Measurements from ENCODE around the gene SH2D4B. TPM values are rescaled to one million over a fixed set of nuclear protein-coding genes. Genes with fewer than 3 reads are reported as not detected.

Gene SH2D4B
- total RNA-seq, 1 donor from 2014 or later, result not detected

- no peak for ATAC-seq (ENCODE audit: poor library complexity)
- intact Hi-C loops (cut with DNase I), result no loop called here
Measured at GRCh38 chr10:80600256-80600655, 62.6 kb downstream of the SH2D4B start.

GRCh38 chr10:80602881-80603280, 65.2 kb downstream of the SH2D4B start:
- DNase-seq, result no peak
- no peak for ATAC-seq (ENCODE audit: poor library complexity)
- intact Hi-C loops (cut with DNase I), result no loop called here

More at GRCh38 chr10:80600256-80600655, 62.6 kb downstream of the SH2D4B start:
- no peak for DNase-seq

GRCh38 chr10:80603516-80603915, 65.8 kb downstream of the SH2D4B start:
- DNase-seq, result no peak
- intact Hi-C loops (cut with DNase I), result no loop called here

GRCh38 chr10:80608706-80609105, 71.0 kb downstream of the SH2D4B start:
- DNase-seq, result no peak
- no peak for ATAC-seq (ENCODE audit: poor library complexity)
- intact Hi-C loops (cut with DNase I), result no loop called here

More at GRCh38 chr10:80603516-80603915, 65.8 kb downstream of the SH2D4B start:
- ATAC-seq (ENCODE audit: poor library complexity), result no peak

GRCh38 chr10:80609331-80609730, 71.6 kb downstream of the SH2D4B start:
- DNase-seq, result no peak
- intact Hi-C loops (cut with DNase I), result no loop called here
- ATAC-seq (ENCODE audit: poor library complexity), result no peak

GRCh38 chr10:80611481-80612185, 73.9 kb downstream of the SH2D4B start:
- DNase-seq (no peak), ATAC-seq (ENCODE audit: poor library complexity) (no peak)
- intact Hi-C loops (cut with DNase I), result no loop called here

GRCh38 chr10:80612261-80612660, 74.6 kb downstream of the SH2D4B start:
- ATAC-seq (ENCODE audit: poor library complexity) (peak; percentile 71), DNase-seq (no peak)
- intact Hi-C loops (cut with DNase I), result no loop called here

- intact Hi-C loops (cut with DNase I), result no loop called here
- DNase-seq, result no peak
- no peak for ATAC-seq (ENCODE audit: poor library complexity)
Measured at GRCh38 chr10:80613466-80614170, 75.9 kb downstream of the SH2D4B start.

- no peak for DNase-seq
- intact Hi-C loops (cut with DNase I), result no loop called here
- ATAC-seq (ENCODE audit: poor library complexity), result no peak
Measured at GRCh38 chr10:80614576-80615416, 77.1 kb downstream of the SH2D4B start.

- intact Hi-C loops (cut with DNase I), result no loop called here
- peak; percentile 69 for ATAC-seq (ENCODE audit: poor library complexity)
- no peak for DNase-seq
Measured at GRCh38 chr10:80617807-80618206, 80.1 kb downstream of the SH2D4B start.

GRCh38 chr10:80619036-80619435, 81.3 kb downstream of the SH2D4B start:
- intact Hi-C loops (cut with DNase I), result no loop called here
- ATAC-seq (ENCODE audit: poor library complexity), result no peak
- no peak for DNase-seq

- no peak for ATAC-seq (ENCODE audit: poor library complexity)
- intact Hi-C loops (cut with DNase I), result no loop called here
- no peak for DNase-seq
Measured at GRCh38 chr10:80622153-80622552, 84.5 kb downstream of the SH2D4B start.

- no peak for ATAC-seq (ENCODE audit: poor library complexity)
- intact Hi-C loops (cut with DNase I), result no loop called here
- DNase-seq, result no peak
Measured at GRCh38 chr10:80630324-80630723, 92.6 kb downstream of the SH2D4B start.

GRCh38 chr10:80632742-80633141, 95.0 kb downstream of the SH2D4B start:
- no peak for ATAC-seq (ENCODE audit: poor library complexity)
- intact Hi-C loops (cut with DNase I), result no loop called here
- peak; percentile 38 for DNase-seq

GRCh38 chr10:80633383-80633860, 95.7 kb downstream of the SH2D4B start:
- intact Hi-C loops (cut with DNase I), result no loop called here
- DNase-seq (no peak), ATAC-seq (ENCODE audit: poor library complexity) (no peak)

- ATAC-seq (ENCODE audit: poor library complexity), result no peak
Measured at GRCh38 chr10:80633910-80634309, 96.2 kb downstream of the SH2D4B start.

GRCh38 chr10:80642661-80643060, 105.0 kb downstream of the SH2D4B start:
- no peak for ATAC-seq (ENCODE audit: poor library complexity)
- no peak for DNase-seq
- intact Hi-C loops (cut with DNase I), result no loop called here

More at GRCh38 chr10:80633910-80634309, 96.2 kb downstream of the SH2D4B start:
- DNase-seq, result no peak
- intact Hi-C loops (cut with DNase I), result no loop called here

GRCh38 chr10:80646366-80646765, 108.7 kb downstream of the SH2D4B start:
- intact Hi-C loops (cut with DNase I), result no loop called here
- no peak for DNase-seq
- no peak for ATAC-seq (ENCODE audit: poor library complexity)

GRCh38 chr10:80647173-80647833, 109.6 kb downstream of the SH2D4B start:
- DNase-seq (no peak), ATAC-seq (ENCODE audit: poor library complexity) (no peak)
- intact Hi-C loops (cut with DNase I), result no loop called here

All from Right ventricle myocardium superior (tissue), 1 donor.